Lower lobe of right lung (tissue), 2 donors: Measurements from ENCODE around the gene CAPZB. TPM values are rescaled to one million over a fixed set of nuclear protein-coding genes. Genes with fewer than 3 reads are reported as not detected.

Source experiments
- ATAC-seq, 2 donors: fragments of 200-7000 bp; cut with Tn5 transposase; one replicate each; pipeline ENCODE4 v1.9.1; 2020 to 2022; ENCODE audit warnings: mild to moderate bottlenecking in 2 of 2, moderate library complexity in 2 of 2
- DNase-seq: peaks from one replicate; pipeline ENCODE4 v3.0.0-alpha.2; 2020
- H3K27ac ChIP-seq: fragments of 200-600 bp; one replicate; pipeline ENCODE4 v1.8.0; 2022
- H3K27me3 ChIP-seq: fragments of 200-600 bp; one replicate; pipeline ENCODE4 v1.8.0; 2022; ENCODE audit warnings: low read depth
- H3K36me3 ChIP-seq: fragments of 200-600 bp; one replicate; pipeline ENCODE4 v1.8.0; 2022; ENCODE audit warnings: mild to moderate bottlenecking
- H3K4me1 ChIP-seq: fragments of 200-600 bp; one replicate; pipeline ENCODE4 v1.8.0; 2022
- H3K4me3 ChIP-seq: fragments of 200-600 bp; one replicate; pipeline ENCODE4 v1.8.0; 2022; ENCODE audit warnings: mild to moderate bottlenecking
- H3K9me3 ChIP-seq: fragments of 200-600 bp; one replicate; pipeline ENCODE4 v1.8.0; 2022
- intact Hi-C: fragments of 100-400 bp; cut with DNase I; formaldehyde crosslinking; loops from one replicate; pipeline ENCODE4 v1.11.0; 2022
- total RNA-seq: library from RNA; stranded (reverse); fragmentation: NEBNext Ultra II Directional; extraction: Animal tissue kit (Norgen Biotek cat#: 25700); gene quantifications from one replicate; pipeline ENCODE4 v1.2.1, GENCODE V29; 2021
- TF ChIP-seq, protein P1 (sequence below): fragments of 200-600 bp; IDR thresholded peaks from one replicate; pipeline ENCODE4 v1.8.0; 2022; ENCODE audit warnings: antibody characterized with exemption, mild to moderate bottlenecking
- donor health status: DM: no; HTN: yes; CAD: no; lungs with severe emphysema.

The CAPZB gene
- total RNA-seq, 1 donor from 2014 or later, result 236 TPM

DNA sequence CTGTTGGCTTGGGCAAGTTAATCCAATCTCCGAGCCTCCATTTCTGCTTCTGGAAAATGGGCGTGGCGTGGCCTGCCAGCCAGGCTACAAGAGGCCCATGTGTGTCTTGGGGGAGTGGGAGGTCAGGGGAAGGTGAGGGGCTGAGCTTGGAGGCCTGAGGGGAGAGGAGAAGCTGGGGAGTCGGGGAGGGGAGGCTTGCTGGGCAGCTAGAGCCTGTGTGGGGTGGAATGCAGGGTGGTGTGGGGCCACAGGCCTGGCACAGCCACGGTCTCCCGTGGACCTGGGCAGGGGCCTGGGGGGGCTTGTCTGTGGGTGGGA is 158.6 kb downstream of the CAPZB start:
- Histone ChIP-seq H3K9me3 (no peaks in the 10 kb centered on the region), H3K27ac (no peak overlapping the region), H3K27me3 (no peaks in the 10 kb centered on the region), H3K4me1 (no peaks in the 10 kb centered on the region), H3K36me3 (peaks cover 88% of the 10 kb centered on the region), H3K4me3 (no peak overlapping the region)
- TF ChIP-seq, protein P1, sequence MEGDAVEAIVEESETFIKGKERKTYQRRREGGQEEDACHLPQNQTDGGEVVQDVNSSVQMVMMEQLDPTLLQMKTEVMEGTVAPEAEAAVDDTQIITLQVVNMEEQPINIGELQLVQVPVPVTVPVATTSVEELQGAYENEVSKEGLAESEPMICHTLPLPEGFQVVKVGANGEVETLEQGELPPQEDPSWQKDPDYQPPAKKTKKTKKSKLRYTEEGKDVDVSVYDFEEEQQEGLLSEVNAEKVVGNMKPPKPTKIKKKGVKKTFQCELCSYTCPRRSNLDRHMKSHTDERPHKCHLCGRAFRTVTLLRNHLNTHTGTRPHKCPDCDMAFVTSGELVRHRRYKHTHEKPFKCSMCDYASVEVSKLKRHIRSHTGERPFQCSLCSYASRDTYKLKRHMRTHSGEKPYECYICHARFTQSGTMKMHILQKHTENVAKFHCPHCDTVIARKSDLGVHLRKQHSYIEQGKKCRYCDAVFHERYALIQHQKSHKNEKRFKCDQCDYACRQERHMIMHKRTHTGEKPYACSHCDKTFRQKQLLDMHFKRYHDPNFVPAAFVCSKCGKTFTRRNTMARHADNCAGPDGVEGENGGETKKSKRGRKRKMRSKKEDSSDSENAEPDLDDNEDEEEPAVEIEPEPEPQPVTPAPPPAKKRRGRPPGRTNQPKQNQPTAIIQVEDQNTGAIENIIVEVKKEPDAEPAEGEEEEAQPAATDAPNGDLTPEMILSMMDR, result no peak
- intact Hi-C loops, result no loop called here
- DNase-seq (no peak), ATAC-seq (no peak)

DNA sequence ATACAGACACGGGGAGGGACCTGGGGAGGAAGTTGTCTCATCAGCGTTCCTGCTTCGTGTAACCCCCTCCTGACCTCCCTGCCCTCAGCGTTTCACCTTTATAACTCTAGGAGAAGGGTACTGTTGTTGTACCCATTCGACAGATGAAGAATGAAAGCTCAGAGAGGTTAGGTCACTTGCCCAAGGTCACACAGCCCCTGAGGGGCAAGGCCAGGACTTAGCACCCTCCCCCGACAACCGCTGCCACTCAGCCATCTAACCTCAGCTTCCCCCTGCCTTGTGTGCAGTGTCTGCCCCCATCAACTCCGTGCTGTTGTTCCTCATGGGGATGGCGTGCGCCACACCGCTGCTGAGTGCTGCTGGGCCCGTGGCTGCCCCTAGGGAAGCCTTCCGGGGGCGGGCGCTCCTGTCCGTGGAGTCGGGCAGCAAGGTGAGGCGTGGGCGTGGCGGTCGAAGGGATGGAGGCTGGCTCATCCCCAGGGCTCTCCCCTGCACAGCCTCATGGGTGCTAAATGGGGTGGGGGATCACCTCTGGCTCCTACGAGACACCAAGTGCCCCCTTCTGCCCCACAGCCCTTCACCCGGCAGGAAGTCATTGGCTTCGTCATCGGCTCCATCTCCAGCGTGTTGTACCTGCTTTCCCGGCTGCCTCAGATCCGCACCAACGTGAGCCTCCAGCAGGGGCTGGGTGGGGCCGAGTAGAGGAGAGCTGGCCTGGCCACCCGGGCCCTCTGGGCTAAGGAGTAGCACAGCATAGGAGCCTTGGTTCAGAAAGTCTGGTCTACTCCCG is 159.2 kb downstream of the CAPZB start:
- ATAC-seq (peak in 1 of 2 donors; percentile 5), DNase-seq (no peak)
- intact Hi-C loops, result no loop called here
- TF ChIP-seq, protein P1, result no peak
- no peaks in the 10 kb centered on the region for H3K9me3 ChIP-seq
- no peaks in the 10 kb centered on the region for H3K4me1 ChIP-seq
- no peak overlapping the region for H3K27ac ChIP-seq
- H3K36me3 ChIP-seq, result peaks cover 85% of the 10 kb centered on the region
- no peak overlapping the region for H3K4me3 ChIP-seq
- H3K27me3 ChIP-seq, result no peaks in the 10 kb centered on the region

DNA sequence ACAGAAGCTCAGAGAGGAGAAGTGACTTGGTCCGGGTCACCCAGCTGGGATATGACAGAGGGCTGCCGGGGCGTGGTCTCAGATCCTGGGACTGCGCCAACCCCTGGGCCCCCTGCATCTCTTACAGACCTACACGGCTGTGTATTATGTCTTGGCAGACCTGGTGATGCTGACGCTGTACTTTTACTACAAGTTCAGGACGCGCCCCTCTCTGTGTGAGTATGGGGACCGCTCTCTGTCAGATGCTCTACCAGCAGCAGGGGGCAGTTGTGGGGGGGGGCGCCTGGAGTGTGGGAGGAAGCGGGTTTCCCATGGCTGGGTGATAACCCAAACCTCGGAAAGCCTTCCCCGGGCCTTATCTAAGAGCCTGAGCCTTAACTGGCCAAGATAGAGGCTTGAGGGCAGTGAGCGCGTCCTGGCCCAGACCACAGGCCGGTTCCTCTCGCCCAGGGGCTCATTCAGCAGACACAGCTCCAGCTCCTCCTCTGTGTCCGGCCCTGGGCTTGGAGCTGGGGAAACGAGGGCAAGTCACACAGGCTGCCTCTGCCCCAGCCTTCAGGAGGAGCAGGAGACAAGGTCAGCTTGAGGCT is 159.9 kb downstream of the CAPZB start:
- ATAC-seq (no peak), DNase-seq (no peak)
- TF ChIP-seq, protein P1, result no peak
- intact Hi-C loops, result no loop called here
- Histone ChIP-seq H3K27ac (no peak overlapping the region), H3K4me1 (no peaks in the 10 kb centered on the region), H3K27me3 (no peaks in the 10 kb centered on the region), H3K4me3 (no peak overlapping the region), H3K36me3 (peaks cover 85% of the 10 kb centered on the region), H3K9me3 (no peaks in the 10 kb centered on the region)

DNA sequence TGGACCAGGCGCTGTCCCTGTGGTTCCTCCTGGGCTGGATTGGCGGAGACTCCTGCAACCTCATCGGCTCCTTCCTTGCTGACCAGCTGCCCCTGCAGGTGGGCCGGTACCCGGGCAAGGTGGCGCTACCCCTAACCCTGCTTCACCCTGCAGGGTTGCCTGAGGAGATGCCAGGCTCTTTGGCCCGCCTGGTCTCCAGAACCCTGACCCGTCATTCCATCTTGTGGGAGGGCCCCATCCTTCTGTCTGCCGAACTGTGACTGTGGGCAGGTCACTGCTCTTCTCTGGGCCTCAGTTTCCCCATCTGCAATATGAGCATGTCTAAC is 160.7 kb downstream of the CAPZB start:
- no peak overlapping the region for H3K27ac ChIP-seq
- H3K36me3 ChIP-seq, result peaks cover 81% of the 10 kb centered on the region
- H3K4me3 ChIP-seq, result no peak overlapping the region
- H3K9me3 ChIP-seq, result no peaks in the 10 kb centered on the region
- DNase-seq (no peak), ATAC-seq (no peak)
- intact Hi-C loops, result no loop called here
- TF ChIP-seq, protein P1, result no peak
- H3K4me1 ChIP-seq, result no peaks in the 10 kb centered on the region
- H3K27me3 ChIP-seq, result no peaks in the 10 kb centered on the region

DNA sequence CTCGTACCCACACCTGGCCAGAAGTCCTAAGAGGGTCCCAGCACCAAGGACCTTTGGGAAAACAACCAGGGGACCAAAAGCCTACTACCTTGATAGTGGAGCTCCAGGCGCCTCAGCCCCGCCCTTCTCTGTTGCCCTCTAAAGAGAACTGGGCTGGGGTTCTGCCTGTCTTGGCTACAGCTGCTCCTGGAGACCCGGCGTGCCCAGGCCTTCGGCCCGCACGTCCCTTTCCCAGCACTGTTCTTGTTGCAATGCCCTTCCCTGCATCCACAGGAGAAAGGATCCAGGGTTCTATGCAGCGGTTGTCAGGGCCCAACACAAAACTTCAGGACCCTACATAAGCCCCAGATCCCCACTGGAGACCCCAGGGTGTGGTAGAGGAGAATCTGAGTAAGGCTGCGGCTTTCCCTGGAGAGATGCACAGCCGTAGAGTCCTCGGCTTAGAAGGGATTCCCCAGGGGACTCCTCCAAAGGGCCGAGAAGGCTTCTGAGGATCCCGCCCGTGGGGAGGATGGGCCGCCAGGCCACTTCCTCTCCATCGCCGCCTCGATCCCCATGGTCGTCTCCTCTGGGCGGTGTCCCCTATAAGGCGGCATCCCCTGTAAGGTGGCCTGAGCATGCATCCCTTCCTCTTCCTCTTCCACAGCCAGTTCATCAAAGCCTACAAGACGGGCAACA is 161.2 kb downstream of the CAPZB start:
- H3K9me3 ChIP-seq, result no peaks in the 10 kb centered on the region
- DNase-seq, result no peak
- no peak overlapping the region for H3K4me3 ChIP-seq
- TF ChIP-seq, protein P1, result no peak
- no peak overlapping the region for H3K27ac ChIP-seq
- H3K36me3 ChIP-seq, result peaks cover 81% of the 10 kb centered on the region
- H3K4me1 ChIP-seq, result no peaks in the 10 kb centered on the region
- H3K27me3 ChIP-seq, result no peaks in the 10 kb centered on the region
- ATAC-seq, result no peak
- intact Hi-C loops, result no loop called here
